A549 (cell line): ENCODE measurements around the gene SLC7A8. TPM values are rescaled to one million over a fixed set of nuclear protein-coding genes. Genes with fewer than 3 reads are reported as not detected.

Experiments used
- polyA plus RNA-seq, 4 experiments: library from polyadenylated mRNA; depleted of rRNA in 3 of 4; stranded (reverse); fragments of >200 nt; fragmentation: RNase III in 1 of 4; extraction: RNeasy Plus Mini Kit Qiagen cat#74134 plus additional on column Dnase treatment in 1 of 4; gene quantifications; 2 replicates in 3 of 4; 3 replicates in 1 of 4; pipeline ENCODE4 v1.2.3, GENCODE V29; 2011 to 2017
- small RNA-seq, 6 experiments: library from RNA; depleted of rRNA; stranded (forward); fragments of <200 nt; gene quantifications; one replicate each; pipeline ENCODE3, GENCODE V24; 2012

SLC7A8 gene
- polyA plus RNA-seq, 2 of the 4 experiments (the other 2 are of a cell fraction) = 0.28 to 0.35 TPM

Small RNAs within 50 kb of the gene (small RNA-seq; reads per million reads assigned to genes)
- gene AL049829.1 (0 reads per million in 6 experiments), gene RNU6-1138P (0 reads per million in 6 experiments)

Other genes starting within 250 kb of the SLC7A8 start
- 69.3 and 76.0 TPM in 2 replicates for gene HAUS4, start 226.6 kb downstream of the SLC7A8 start, polyA plus RNA-seq (2011; rRNA removed)
- gene HAUS4, start 226.6 kb downstream of the SLC7A8 start, polyA plus RNA-seq (2017; fragmentation: RNase III; extraction: RNeasy Plus Mini Kit Qiagen cat#74134 plus additional on column Dnase treatment) = 35.9 to 42.6 TPM (median 37.3 TPM) in 3 replicates
- 98.0 and 152 TPM in 2 replicates for gene AJUBA, start 201.1 kb downstream of the SLC7A8 start, polyA plus RNA-seq (2011; rRNA removed)
- gene AJUBA, start 201.1 kb downstream of the SLC7A8 start, polyA plus RNA-seq (2017; fragmentation: RNase III; extraction: RNeasy Plus Mini Kit Qiagen cat#74134 plus additional on column Dnase treatment) = 53.4 to 68.0 TPM (median 59.0 TPM) in 3 replicates
- gene C14orf93, start 173.5 kb downstream of the SLC7A8 start, polyA plus RNA-seq (2011; rRNA removed) = 9.7 and 10.1 TPM in 2 replicates
- 5.6 to 6.8 TPM (median 5.7 TPM) in 3 replicates for gene C14orf93, start 173.5 kb downstream of the SLC7A8 start, polyA plus RNA-seq (2017; fragmentation: RNase III; extraction: RNeasy Plus Mini Kit Qiagen cat#74134 plus additional on column Dnase treatment)
- 283 and 337 TPM in 2 replicates for gene PSMB5, start 148.8 kb downstream of the SLC7A8 start, polyA plus RNA-seq (2011; rRNA removed)
- 352 to 365 TPM (median 363 TPM) in 3 replicates for gene PSMB5, start 148.8 kb downstream of the SLC7A8 start, polyA plus RNA-seq (2017; fragmentation: RNase III; extraction: RNeasy Plus Mini Kit Qiagen cat#74134 plus additional on column Dnase treatment)
- not detected in 2 replicates for gene PSMB11, start 141.4 kb downstream of the SLC7A8 start, polyA plus RNA-seq (2011; rRNA removed)
- gene PSMB11, start 141.4 kb downstream of the SLC7A8 start, polyA plus RNA-seq (2017; fragmentation: RNase III; extraction: RNeasy Plus Mini Kit Qiagen cat#74134 plus additional on column Dnase treatment) = not detected in 3 replicates
- gene CDH24, start 126.1 kb downstream of the SLC7A8 start, polyA plus RNA-seq (2011; rRNA removed) = 4.8 and 4.9 TPM in 2 replicates
- 5.0 to 5.3 TPM (median 5.1 TPM) in 3 replicates for gene CDH24, start 126.1 kb downstream of the SLC7A8 start, polyA plus RNA-seq (2017; fragmentation: RNase III; extraction: RNeasy Plus Mini Kit Qiagen cat#74134 plus additional on column Dnase treatment)
- 126 and 140 TPM in 2 replicates for gene ACIN1, start 88.5 kb downstream of the SLC7A8 start, polyA plus RNA-seq (2011; rRNA removed)
- 144 to 150 TPM (median 147 TPM) in 3 replicates for gene ACIN1, start 88.5 kb downstream of the SLC7A8 start, polyA plus RNA-seq (2017; fragmentation: RNase III; extraction: RNeasy Plus Mini Kit Qiagen cat#74134 plus additional on column Dnase treatment)
- gene C14orf119, start 88.2 kb downstream of the SLC7A8 start, polyA plus RNA-seq (2011; rRNA removed) = 82.5 and 107 TPM in 2 replicates
- 94.8 to 102 TPM (median 99.2 TPM) in 3 replicates for gene C14orf119, start 88.2 kb downstream of the SLC7A8 start, polyA plus RNA-seq (2017; fragmentation: RNase III; extraction: RNeasy Plus Mini Kit Qiagen cat#74134 plus additional on column Dnase treatment)
- 0.03 TPM in 1 of 2 replicates, not detected in the other for gene CIROP, start 78.7 kb downstream of the SLC7A8 start, polyA plus RNA-seq (2011; rRNA removed)
- gene CIROP, start 78.7 kb downstream of the SLC7A8 start, polyA plus RNA-seq (2017; fragmentation: RNase III; extraction: RNeasy Plus Mini Kit Qiagen cat#74134 plus additional on column Dnase treatment) = not detected in 3 replicates
- gene CEBPE, start 64.4 kb downstream of the SLC7A8 start, polyA plus RNA-seq (2011; rRNA removed) = not detected in 2 replicates
- 0.05 TPM in 1 of 3 replicates, not detected in the others for gene CEBPE, start 64.4 kb downstream of the SLC7A8 start, polyA plus RNA-seq (2017; fragmentation: RNase III; extraction: RNeasy Plus Mini Kit Qiagen cat#74134 plus additional on column Dnase treatment)
- not detected in 2 replicates for gene RNF212B, start 54.3 kb upstream of the SLC7A8 start, polyA plus RNA-seq (2011; rRNA removed)
- not detected in 3 replicates for gene RNF212B, start 54.3 kb upstream of the SLC7A8 start, polyA plus RNA-seq (2017; fragmentation: RNase III; extraction: RNeasy Plus Mini Kit Qiagen cat#74134 plus additional on column Dnase treatment)
- 9.2 and 11.7 TPM in 2 replicates for gene HOMEZ, start 102.5 kb upstream of the SLC7A8 start, polyA plus RNA-seq (2011; rRNA removed)
- 7.7 to 8.8 TPM (median 8.4 TPM) in 3 replicates for gene HOMEZ, start 102.5 kb upstream of the SLC7A8 start, polyA plus RNA-seq (2017; fragmentation: RNase III; extraction: RNeasy Plus Mini Kit Qiagen cat#74134 plus additional on column Dnase treatment)
- gene PPP1R3E, start 119.2 kb upstream of the SLC7A8 start, polyA plus RNA-seq (2011; rRNA removed) = 11.1 and 12.4 TPM in 2 replicates
- gene PPP1R3E, start 119.2 kb upstream of the SLC7A8 start, polyA plus RNA-seq (2017; fragmentation: RNase III; extraction: RNeasy Plus Mini Kit Qiagen cat#74134 plus additional on column Dnase treatment) = 5.3 to 7.5 TPM (median 6.8 TPM) in 3 replicates
- gene BCL2L2, start 123.2 kb upstream of the SLC7A8 start, polyA plus RNA-seq (2011; rRNA removed) = 17.8 and 20.8 TPM in 2 replicates
- gene BCL2L2, start 123.2 kb upstream of the SLC7A8 start, polyA plus RNA-seq (2017; fragmentation: RNase III; extraction: RNeasy Plus Mini Kit Qiagen cat#74134 plus additional on column Dnase treatment) = 24.7 to 25.4 TPM (median 25.2 TPM) in 3 replicates
- 197 and 234 TPM in 2 replicates for gene PABPN1, start 137.8 kb upstream of the SLC7A8 start, polyA plus RNA-seq (2011; rRNA removed)
- gene PABPN1, start 137.8 kb upstream of the SLC7A8 start, polyA plus RNA-seq (2017; fragmentation: RNase III; extraction: RNeasy Plus Mini Kit Qiagen cat#74134 plus additional on column Dnase treatment) = 148 to 158 TPM (median 157 TPM) in 3 replicates
- gene SLC22A17, start 169.2 kb upstream of the SLC7A8 start, polyA plus RNA-seq (2011; rRNA removed) = 3.5 and 4.6 TPM in 2 replicates
- gene SLC22A17, start 169.2 kb upstream of the SLC7A8 start, polyA plus RNA-seq (2017; fragmentation: RNase III; extraction: RNeasy Plus Mini Kit Qiagen cat#74134 plus additional on column Dnase treatment) = 6.3 to 9.6 TPM (median 8.4 TPM) in 3 replicates
- gene EFS, start 181.5 kb upstream of the SLC7A8 start, polyA plus RNA-seq (2011; rRNA removed) = not detected in 2 replicates
- gene EFS, start 181.5 kb upstream of the SLC7A8 start, polyA plus RNA-seq (2017; fragmentation: RNase III; extraction: RNeasy Plus Mini Kit Qiagen cat#74134 plus additional on column Dnase treatment) = not detected in 3 replicates
- gene IL25, start 189.1 kb upstream of the SLC7A8 start, polyA plus RNA-seq (2011; rRNA removed) = not detected in 2 replicates
- not detected in 3 replicates for gene IL25, start 189.1 kb upstream of the SLC7A8 start, polyA plus RNA-seq (2017; fragmentation: RNase III; extraction: RNeasy Plus Mini Kit Qiagen cat#74134 plus additional on column Dnase treatment)
- gene CMTM5, start 193.4 kb upstream of the SLC7A8 start, polyA plus RNA-seq (2011; rRNA removed) = not detected in 2 replicates
- gene CMTM5, start 193.4 kb upstream of the SLC7A8 start, polyA plus RNA-seq (2017; fragmentation: RNase III; extraction: RNeasy Plus Mini Kit Qiagen cat#74134 plus additional on column Dnase treatment) = not detected in 3 replicates
- gene MYH6, start 224.6 kb upstream of the SLC7A8 start, polyA plus RNA-seq (2011; rRNA removed) = not detected in 2 replicates
- gene MYH6, start 224.6 kb upstream of the SLC7A8 start, polyA plus RNA-seq (2017; fragmentation: RNase III; extraction: RNeasy Plus Mini Kit Qiagen cat#74134 plus additional on column Dnase treatment) = not detected in 3 replicates